Right lobe of liver (tissue), 4 donors: ENCODE measurements around the gene EBNA1BP2.

ENCODE experiments used
- CTCF ChIP-seq, 4 donors: fragments of 200-600 bp in 3 of 4; fragments of 450-650 bp in 1 of 4; IDR thresholded peaks; one replicate each; pipeline versions ENCODE4 v1.5.1 to v1.8.0; 2016 to 2022; ENCODE audit warnings: antibody characterized with exemption in 4 of 4, mild to moderate bottlenecking in 2 of 4
- POLR2A ChIP-seq: fragments of 450-650 bp; IDR thresholded peaks from one replicate; pipeline ENCODE4 v1.6.1; 2017; ENCODE audit warnings: antibody characterized with exemption, mild to moderate bottlenecking
- donor health status: DM: no; HTN: no; CAD: no.
- donor health status: DM: no; HTN: no; CAD: no.
- donor health status: DM: no; HTN: yes; CAD: no.

- TF ChIP-seq CTCF (IDR thresholded peaks at IDR 0.05): no peak
- no peak for TF ChIP-seq POLR2A
Measured at GRCh38 chr1:43153443-43153842, 18.6 kb downstream of the EBNA1BP2 start.
